GM19351 (cell line): ENCODE measurements around the gene MEIS2.
"Not testable (repeated sequence)": the region's sequence is repeated elsewhere in the genome, so short reads cannot be mapped to it uniquely, and the experiment has no call there.

Source experiments
- ATAC-seq: cut with Tn5 transposase; IDR thresholded peaks from one replicate; pipeline ENCODE4 v1.9.1; 2021; ENCODE audit warnings: mild to moderate bottlenecking, moderate library complexity; ENCODE audit not compliant: unreplicated experiment

Gene MEIS2

DNA sequence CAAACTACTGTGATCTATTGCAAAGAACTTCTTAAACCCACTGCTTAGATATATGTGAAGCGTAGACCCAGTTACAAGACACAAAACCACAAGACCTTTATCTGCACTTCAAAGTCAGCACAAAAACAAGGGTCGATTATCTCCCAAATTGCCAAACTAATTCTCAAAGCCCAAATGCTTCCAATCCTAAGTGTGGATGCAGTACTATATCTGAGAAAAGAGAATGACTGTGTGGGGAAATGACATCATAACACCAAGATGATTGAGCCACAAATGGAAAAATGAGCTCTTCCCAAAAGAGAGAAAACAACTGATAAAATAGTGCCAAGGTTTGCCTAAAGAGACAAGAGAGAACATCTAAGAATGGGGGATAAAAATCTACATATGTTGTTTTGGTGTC is 86.2 kb downstream of the MEIS2 start:
- ATAC-seq, result no peak

DNA sequence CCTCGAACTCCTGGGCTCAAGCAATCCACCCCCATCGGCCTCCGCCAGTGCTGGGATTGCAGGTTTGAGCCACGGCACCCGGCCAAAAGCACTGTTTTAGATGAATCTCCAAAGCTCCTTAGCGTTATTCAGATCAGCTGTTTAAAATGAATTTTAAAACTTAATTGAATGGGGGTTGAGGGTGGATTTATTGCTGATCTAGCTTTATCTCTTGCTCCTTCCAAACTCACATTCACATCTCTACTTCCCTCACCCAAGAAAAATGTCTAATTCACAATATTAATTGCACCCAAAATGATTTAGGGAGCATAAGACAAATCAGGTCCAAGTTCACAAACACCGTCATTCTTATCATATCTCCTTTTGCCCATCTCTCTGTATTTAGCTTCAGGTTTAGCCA is 89.8 kb downstream of the MEIS2 start:
- no peak for ATAC-seq

DNA sequence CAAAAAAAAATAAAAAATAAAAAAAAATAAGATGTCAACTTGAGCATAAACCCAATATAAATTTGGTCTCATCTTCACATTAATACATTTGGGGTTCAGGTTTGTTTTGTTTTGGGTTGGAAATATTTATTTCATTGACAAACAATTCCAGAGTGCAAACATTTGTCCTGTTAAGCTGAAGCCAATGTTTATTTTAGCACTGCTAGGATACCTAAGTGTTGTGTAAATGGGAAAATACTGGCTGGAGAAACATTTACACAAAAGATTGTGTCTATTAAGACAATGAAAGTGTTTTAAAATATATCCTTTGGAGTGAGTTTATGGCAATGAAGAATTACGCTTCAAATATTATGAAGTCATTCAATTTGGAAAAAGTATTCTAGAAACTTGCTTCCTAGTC is 91.1 kb downstream of the MEIS2 start:
- ATAC-seq, result no peak

DNA sequence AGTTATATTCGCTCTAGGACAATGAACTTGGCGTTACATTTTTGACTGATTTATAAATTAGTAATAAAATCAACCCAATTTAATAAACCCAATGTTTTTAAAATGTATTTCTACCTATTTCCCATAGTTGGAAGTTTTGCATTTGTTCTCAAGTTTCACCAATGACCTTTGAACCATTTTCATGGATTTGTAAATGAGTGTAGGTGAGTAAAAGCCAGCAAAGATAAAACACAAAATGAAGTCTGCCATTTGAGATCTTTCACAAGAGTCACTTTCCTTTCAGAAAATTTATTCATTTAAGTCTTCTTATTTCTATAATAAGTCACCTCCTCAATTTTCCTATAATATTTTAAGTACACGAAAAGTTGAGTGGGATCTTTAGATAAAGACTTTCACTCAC is 92.1 kb downstream of the MEIS2 start:
- no peak for ATAC-seq

DNA sequence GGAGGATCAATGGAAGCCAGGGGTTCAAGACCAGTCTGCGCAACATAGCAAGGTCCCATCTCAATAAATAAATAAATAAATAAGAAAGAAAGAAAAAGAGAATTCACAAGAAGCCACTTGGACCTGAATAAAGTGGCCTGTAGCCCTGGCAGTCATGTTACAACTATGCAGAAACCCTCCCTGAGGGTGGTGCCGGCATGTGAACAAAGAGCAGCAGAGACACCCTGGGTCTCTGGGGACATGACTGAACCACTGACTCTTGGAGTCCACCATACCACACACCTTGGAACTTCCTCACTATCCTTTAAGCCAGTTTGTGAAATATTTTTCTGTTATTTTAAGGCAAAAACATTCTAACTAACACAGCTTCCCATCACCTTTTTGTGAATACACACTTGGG is 93.0 kb downstream of the MEIS2 start:
- ATAC-seq, result no peak

DNA sequence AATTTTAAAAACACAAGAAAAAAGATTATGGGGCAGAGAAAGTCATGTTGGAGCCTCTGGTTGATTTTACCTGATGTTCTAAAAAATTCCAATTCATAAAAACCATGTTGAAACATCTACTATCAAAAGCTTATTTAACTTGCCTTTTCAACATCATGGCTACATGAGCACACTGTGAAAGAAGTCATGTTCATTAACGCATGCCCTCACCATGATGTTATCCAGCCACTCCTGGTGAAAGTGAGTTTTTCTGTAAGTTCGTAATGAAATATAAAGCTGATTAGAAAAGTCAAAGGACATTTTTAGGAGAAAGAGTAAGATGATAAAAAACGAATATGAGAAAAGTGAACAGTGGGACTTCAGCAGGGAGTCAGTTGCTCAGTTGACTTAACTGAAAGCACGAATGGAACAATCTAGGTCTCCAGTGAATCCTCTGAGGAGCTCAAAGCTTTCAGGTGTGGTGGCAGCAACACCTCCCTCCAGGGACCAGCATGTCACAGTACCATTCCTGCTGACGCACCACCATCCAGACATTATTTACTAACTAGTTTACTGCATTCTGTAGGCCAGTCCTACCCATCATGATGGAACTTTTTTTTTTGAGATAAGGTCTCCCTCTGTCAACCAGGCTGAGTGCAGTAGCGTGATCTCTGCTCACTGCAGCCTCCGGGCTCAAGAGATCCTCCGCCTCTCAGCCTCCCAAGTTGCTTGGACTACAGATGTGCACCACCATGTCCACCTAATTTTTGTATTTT is 95.2 kb downstream of the MEIS2 start:
- no peak for ATAC-seq

DNA sequence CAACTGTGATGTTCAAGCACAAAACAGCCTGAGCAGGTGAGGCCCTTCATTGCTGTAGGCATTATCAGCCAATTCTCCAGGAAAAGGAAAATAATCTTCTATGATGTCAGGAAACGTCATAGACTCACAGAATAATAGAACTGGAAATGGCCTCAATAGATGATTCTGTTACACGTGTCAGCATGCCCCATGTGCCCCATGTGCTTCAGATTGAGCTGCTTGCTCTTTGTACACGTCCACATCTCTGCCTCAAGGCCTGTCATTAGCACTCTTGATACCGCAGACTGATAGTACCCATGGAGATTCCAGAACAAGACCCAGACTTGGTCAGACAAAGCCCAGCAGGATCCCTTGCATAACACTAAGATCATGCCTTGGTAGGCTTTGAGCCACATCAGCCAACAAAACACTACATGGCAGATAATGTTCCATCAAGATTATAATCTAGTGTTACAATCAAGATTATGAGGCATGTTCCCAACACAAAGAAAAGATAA is 95.9 kb downstream of the MEIS2 start:
- no peak for ATAC-seq

DNA sequence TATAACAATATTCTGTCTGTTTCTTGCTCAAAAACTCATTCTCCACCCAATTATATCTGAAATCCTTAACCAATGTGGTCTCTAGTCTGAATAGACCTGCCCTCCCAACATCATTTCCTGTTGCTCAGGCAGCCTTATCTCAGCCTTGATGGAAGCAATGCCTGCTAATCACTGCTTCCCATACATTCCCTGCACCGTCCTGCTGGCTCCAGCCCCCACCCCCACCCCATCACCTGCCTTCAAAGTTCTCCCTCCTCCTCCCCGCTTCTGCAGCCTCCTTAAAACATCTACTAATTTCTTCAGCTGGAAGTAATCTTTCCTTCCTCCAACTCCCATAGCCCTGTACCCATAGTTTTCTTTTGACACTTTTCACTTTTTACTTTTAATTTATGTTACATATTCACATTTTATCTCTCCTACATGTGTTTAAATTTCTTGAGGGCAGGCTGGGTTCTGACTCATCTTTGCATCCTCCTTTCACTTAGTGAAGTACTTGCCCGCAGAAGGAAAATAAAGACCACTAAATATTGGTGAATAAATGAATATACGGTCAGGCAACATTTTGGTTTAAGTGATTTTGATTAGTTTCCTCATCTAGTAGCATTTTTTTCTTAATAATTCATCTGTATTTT is 98.2 kb downstream of the MEIS2 start:
- ATAC-seq, result no peak

DNA sequence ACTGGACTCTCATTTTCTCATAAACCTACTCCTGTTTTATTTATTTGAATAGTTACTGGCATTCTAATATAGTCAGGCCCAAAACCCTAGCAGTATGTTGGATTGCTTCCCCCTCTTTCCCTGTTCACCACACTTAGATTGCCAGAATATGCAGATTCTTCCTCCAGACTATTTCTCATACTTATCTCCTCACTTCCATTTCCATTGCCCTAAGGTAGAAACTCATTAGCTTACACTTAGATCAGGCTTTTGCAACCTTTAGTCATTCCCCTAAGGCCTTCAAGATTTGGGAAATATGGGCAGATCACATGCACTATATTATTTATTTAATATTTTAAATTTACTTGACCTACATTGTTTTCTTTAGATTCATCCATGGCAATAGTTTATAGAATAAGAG is 98.9 kb downstream of the MEIS2 start:
- no peak for ATAC-seq

GRCh38 chr15:36999778-37000177 is 100.6 kb downstream of the MEIS2 start:
- no peak for ATAC-seq

DNA sequence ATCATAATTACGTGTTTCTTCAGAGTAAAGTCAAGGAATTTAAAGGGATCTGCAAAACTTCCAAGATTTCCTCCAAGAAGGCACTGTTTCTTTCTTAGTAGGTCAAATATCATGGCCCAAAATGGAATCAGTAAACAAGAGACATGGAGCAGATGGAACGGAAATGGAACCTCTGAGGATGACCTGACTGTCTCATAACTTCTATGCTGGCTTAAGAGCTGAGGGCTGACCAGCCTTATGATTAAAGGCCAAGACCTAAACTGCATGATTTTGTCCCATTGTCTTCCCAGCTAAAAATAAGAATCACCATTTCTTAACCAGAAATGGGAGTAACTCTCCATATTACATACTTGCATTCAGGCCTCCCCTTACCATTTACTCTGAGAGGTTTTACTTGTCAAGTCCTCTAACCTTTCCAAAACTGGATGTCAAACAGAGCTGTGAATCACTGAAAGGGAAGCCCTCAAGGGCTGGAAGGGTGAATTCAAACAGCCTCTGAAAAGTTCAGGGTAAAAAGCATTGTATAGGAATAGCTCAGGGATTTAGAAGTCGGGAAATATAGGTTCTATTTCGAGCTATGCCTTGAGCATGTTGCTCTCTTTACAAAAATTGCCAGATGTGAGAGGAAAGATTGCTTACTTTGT is 103.7 kb downstream of the MEIS2 start:
- no peak for ATAC-seq

- no peak for ATAC-seq
These were observed 104.2 kb downstream of the MEIS2 start for GRCh38 chr15:36996121-36996520.

GRCh38 chr15:36994790-36995189 is 105.6 kb downstream of the MEIS2 start:
- no peak for ATAC-seq

DNA sequence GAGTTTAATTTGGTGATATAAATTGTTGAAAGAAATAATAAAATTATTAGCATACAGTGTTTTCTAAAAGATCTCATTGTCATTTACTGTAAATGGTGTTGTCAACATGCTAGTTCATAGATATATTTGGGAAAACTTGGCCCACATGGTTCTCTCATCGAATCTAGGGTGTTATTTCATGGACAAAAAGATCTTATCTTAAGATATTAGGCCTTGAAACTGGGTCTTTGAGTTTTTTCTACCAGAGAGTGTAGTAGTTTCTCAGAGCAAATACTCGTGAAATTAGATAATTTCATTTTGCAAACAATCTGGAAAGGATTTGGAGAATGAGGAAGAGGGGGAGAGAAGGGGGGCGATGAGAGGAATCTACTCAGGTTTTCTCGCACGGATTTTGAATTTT is 107.9 kb downstream of the MEIS2 start:
- no peak for ATAC-seq

DNA sequence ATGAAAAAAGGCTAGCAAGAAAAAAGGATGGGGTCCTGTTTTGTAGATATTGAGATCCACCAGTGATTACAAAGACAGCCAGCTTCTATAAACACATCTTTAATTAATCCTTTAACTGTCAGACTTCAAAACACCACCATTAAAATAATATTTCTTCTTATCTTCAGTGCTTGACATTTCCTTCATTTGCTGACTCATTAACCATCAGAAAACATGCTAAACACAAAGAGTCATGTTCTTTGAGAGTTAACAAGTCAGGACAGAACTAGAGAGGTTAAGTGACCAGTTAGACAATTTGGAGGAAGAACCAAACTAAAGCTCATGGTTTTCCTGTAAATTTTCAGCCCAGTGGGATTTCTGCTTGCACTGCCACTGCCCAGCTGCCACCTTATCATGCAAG is 111.4 kb downstream of the MEIS2 start:
- no peak for ATAC-seq

GRCh38 chr15:36982430-36982829 is 117.9 kb downstream of the MEIS2 start:
- ATAC-seq, result no peak

DNA sequence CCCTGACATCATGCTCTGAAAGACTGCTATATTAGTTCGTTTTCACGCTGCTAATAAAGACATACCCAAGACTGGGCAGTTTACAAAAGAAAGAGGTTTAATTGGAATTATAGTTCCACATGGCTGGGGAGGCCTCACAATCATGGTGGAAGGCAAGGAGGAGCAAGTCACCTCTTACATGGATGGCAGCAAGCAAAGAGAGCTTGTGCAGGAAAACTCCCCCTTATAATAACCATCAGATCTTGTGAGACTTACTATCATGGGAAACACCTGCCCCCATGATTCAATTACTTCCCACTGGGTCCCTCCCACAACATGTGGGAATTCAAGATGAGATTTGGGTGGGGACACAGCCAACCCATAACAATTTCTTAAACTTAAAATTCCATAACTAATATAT is 120.1 kb downstream of the MEIS2 start:
- not testable (repeated sequence) for ATAC-seq

GRCh38 chr15:36978625-36979024 is 121.7 kb downstream of the MEIS2 start:
- no peak for ATAC-seq

DNA sequence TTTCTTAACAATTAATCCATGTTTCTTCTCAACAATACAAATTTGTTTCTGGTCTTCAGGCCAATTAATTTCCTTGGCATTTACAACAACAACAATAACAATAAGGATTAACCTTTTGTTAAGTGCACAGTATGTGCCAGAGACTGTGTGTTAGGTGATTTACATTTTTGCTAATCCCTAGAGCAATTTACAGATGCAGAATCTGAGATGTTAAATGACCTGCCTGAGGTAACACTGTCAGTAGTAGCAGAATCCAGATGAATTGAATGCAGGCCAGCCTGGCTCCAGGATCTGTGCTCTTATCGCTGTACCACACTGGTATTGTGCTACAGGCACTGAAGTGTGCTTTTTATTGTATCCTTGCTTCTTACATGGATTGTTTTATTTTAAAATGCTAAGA is 122.2 kb downstream of the MEIS2 start:
- ATAC-seq, result no peak

GRCh38 chr15:36977659-36978058 is 122.7 kb downstream of the MEIS2 start:
- no peak for ATAC-seq

GRCh38 chr15:36972704-36973103 is 127.6 kb downstream of the MEIS2 start:
- no peak for ATAC-seq

GRCh38 chr15:36970522-36970921 is 129.8 kb downstream of the MEIS2 start:
- no peak for ATAC-seq
